Sigmoid colon (tissue), 4 donors: Measurements from ENCODE around the gene ZNF575.

Source experiments
- CTCF ChIP-seq, 4 experiments: fragments of 450-650 bp in 3 of 4; fragments of 200-600 bp in 1 of 4; IDR thresholded peaks; one replicate each; pipeline ENCODE4 v1.5.1; 2016 to 2019; ENCODE audit warnings: antibody characterized with exemption in 4 of 4, mild to moderate bottlenecking in 3 of 4, moderate library complexity in 2 of 4
- POLR2A ChIP-seq, 2 donors: fragments of 450-650 bp; IDR thresholded peaks; one replicate each; pipeline ENCODE4 v1.6.1; 2016; ENCODE audit warnings: antibody characterized with exemption in 2 of 2, mild to moderate bottlenecking in 2 of 2, moderate library complexity in 2 of 2
- POLR2AphosphoS5 ChIP-seq, 4 donors: sonication (generic); formaldehyde crosslinking; IDR thresholded peaks; one replicate each; pipeline ENCODE4 v1.6.1; 2017; ENCODE audit warnings: antibody characterized with exemption in 4 of 4

GRCh38 chr19:43544077-43544476 is 11.1 kb downstream of the ZNF575 start:
- TF ChIP-seq POLR2AphosphoS5 (IDR thresholded peaks at IDR 0.05) = no peak
- no peak for TF ChIP-seq CTCF (IDR thresholded peaks at IDR 0.05)
- TF ChIP-seq POLR2A (IDR thresholded peaks at IDR 0.05) = no peak
